OCI-M2 (cell line): Measurements from ENCODE around the gene CCDC68.
A peak's percentile ranks its signal among the peaks of the same experiment; 100 is the strongest.

Experiments
- DNase-seq: peaks from one replicate; lab custom pipeline; 2025; ENCODE audit not compliant: unreplicated experiment; lab: John Stamatoyannopoulos, UW

CCDC68 gene

GRCh38 chr18:54961016-54961423 lies 1.8 kb upstream of the CCDC68 start:
- no peak for DNase-seq

GRCh38 chr18:54960197-54960596 lies 936 bp upstream of the CCDC68 start:
- DNase-seq, result no peak

GRCh38 chr18:54957996-54958395 lies 1.3 kb downstream of the CCDC68 start:
- no peak for DNase-seq

- no peak for DNase-seq
Observed at GRCh38 chr18:54957296-54957832, 1.9 kb downstream of the CCDC68 start.

- no peak for DNase-seq
Observed at GRCh38 chr18:54956506-54956905, 2.8 kb downstream of the CCDC68 start.

- no peak for DNase-seq
Observed at GRCh38 chr18:54952026-54952425, 7.2 kb downstream of the CCDC68 start.

- no peak for DNase-seq
Observed at GRCh38 chr18:54950221-54950620, 9.0 kb downstream of the CCDC68 start.

GRCh38 chr18:54949588-54949987 lies 9.7 kb downstream of the CCDC68 start:
- DNase-seq, result no peak

- DNase-seq, result no peak
Observed at GRCh38 chr18:54948350-54948837, 10.9 kb downstream of the CCDC68 start.

GRCh38 chr18:54947091-54947490 lies 12.2 kb downstream of the CCDC68 start:
- no peak for DNase-seq

- DNase-seq, result peak; percentile 64
Observed at GRCh38 chr18:54946149-54946581, 13.1 kb downstream of the CCDC68 start.

GRCh38 chr18:54945576-54946125 lies 13.6 kb downstream of the CCDC68 start:
- DNase-seq, result no peak

- DNase-seq, result no peak
Observed at GRCh38 chr18:54942569-54942968, 16.7 kb downstream of the CCDC68 start.

GRCh38 chr18:54942144-54942543 lies 17.1 kb downstream of the CCDC68 start:
- no peak for DNase-seq

- DNase-seq, result no peak
Observed at GRCh38 chr18:54939361-54939917, 19.8 kb downstream of the CCDC68 start.

GRCh38 chr18:54938506-54938905 lies 20.8 kb downstream of the CCDC68 start:
- no peak for DNase-seq

GRCh38 chr18:54932472-54932871 lies 26.8 kb downstream of the CCDC68 start:
- no peak for DNase-seq

GRCh38 chr18:54931152-54931551 lies 28.1 kb downstream of the CCDC68 start:
- no peak for DNase-seq

GRCh38 chr18:54928236-54928635 lies 31.0 kb downstream of the CCDC68 start:
- no peak for DNase-seq

GRCh38 chr18:54926593-54927325 lies 32.5 kb downstream of the CCDC68 start:
- no peak for DNase-seq

- DNase-seq, result no peak
Observed at GRCh38 chr18:54924948-54925347, 34.3 kb downstream of the CCDC68 start.

- no peak for DNase-seq
Observed at GRCh38 chr18:54923339-54923956, 35.8 kb downstream of the CCDC68 start.
